T47D (cell line): ENCODE data around the gene EID2.
A peak's percentile ranks its signal among the peaks of the same experiment; 100 is the strongest.

Experiments used
- DNase-seq, 2 experiments: peaks; one replicate each; pipeline versions ENCODE4 v3.0.0 to v3.0.0-alpha.2; 2011 to 2012; ENCODE audit warnings: low read depth in 1 of 2, low spot score in 1 of 2
- JUND ChIP-seq: IDR thresholded peaks from 2 replicates; pipeline ENCODE4 v1.6.1; 2012; ENCODE audit warnings: low read depth
- in situ Hi-C: cut with HindIII; loops from 2 replicates; pipeline ENCODE4 v1.10.0; 2016; ENCODE audit warnings: low sequenced_read_pairs, low pct_unique_long_range_greater_than_20kb

Gene EID2

GRCh38 chr19:39525205-39525604 is 14.8 kb downstream of the EID2 start:
- no peak for TF ChIP-seq JUND
- DNase-seq = no peak
- in situ Hi-C loops = no loop called here

- no peak for TF ChIP-seq JUND
- in situ Hi-C loops = no loop called here
- DNase-seq = no peak
Measured at GRCh38 chr19:39524495-39524894, 15.5 kb downstream of the EID2 start.

- TF ChIP-seq JUND = no peak
- DNase-seq = no peak
- in situ Hi-C loops = no loop called here
Measured at GRCh38 chr19:39520541-39521484, 19.1 kb downstream of the EID2 start.

- in situ Hi-C loops = no loop called here
- TF ChIP-seq JUND = no peak
- DNase-seq = peak in 1 of 2 experiments; percentile 66
Measured at GRCh38 chr19:39518975-39519374, 21.0 kb downstream of the EID2 start.

GRCh38 chr19:39518458-39518857 is 21.5 kb downstream of the EID2 start:
- no peak for TF ChIP-seq JUND
- peak in 1 of 2 experiments; percentile 16 for DNase-seq
- in situ Hi-C loops = no loop called here

- in situ Hi-C loops = no loop called here
- TF ChIP-seq JUND = no peak
- DNase-seq = no peak
Measured at GRCh38 chr19:39517432-39517831, 22.5 kb downstream of the EID2 start.

GRCh38 chr19:39516270-39516669 is 23.7 kb downstream of the EID2 start:
- no peak for TF ChIP-seq JUND
- DNase-seq = no peak
- in situ Hi-C loops = no loop called here

GRCh38 chr19:39515551-39516191 is 24.3 kb downstream of the EID2 start:
- no peak for DNase-seq
- in situ Hi-C loops = no loop called here
- no peak for TF ChIP-seq JUND

- DNase-seq = no peak
- in situ Hi-C loops = no loop called here
- TF ChIP-seq JUND = no peak
Measured at GRCh38 chr19:39514840-39515550, 25.0 kb downstream of the EID2 start, which contains the start of gene SELENOV. SELENOV (plus strand) TSS chr19:39515139; CDS start chr19:39515213, 74 bp downstream.

GRCh38 chr19:39512988-39513387 is 27.0 kb downstream of the EID2 start:
- in situ Hi-C loops = no loop called here
- no peak for TF ChIP-seq JUND
- no peak for DNase-seq

GRCh38 chr19:39509233-39509632 is 30.7 kb downstream of the EID2 start:
- in situ Hi-C loops = no loop called here
- TF ChIP-seq JUND = no peak
- DNase-seq = no peak

- TF ChIP-seq JUND = no peak
- DNase-seq = no peak
- in situ Hi-C loops = no loop called here
Measured at GRCh38 chr19:39508629-39509028, 31.3 kb downstream of the EID2 start.
